ENCODE results near the gene TRAPPC6A. TPM values are rescaled to one million over a fixed set of nuclear protein-coding genes. Genes with fewer than 3 reads are reported as not detected.
A peak's percentile ranks its signal among the peaks of the same experiment; 100 is the strongest.

Gene TRAPPC6A
- total RNA-seq, 2 donors from 2014 or later, result 6.6 to 8.3 TPM

DNA sequence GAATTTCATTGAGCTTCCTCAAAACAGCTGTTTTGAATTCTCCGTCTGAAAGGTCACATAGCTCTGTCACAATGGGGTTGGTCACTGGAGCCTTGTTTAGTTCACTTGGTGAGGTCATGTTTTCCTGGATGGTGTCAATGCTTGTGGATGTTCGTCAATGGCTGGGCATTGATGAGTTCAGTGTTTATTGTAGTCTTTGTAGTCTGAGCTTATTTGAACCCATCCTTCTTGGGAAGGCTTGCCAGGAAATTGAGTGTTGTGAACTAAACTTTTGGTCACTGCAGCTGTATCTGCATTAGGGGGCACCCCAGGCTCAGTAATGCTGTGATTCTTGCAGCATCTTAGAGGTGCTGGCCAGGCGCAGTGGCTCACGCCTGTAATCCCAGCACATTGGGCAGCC, 22.5 kb upstream of the TRAPPC6A start:
- H3K27ac ChIP-seq, result no peak overlapping the region
- H3K4me3 ChIP-seq, result no peak overlapping the region
- H3K27me3 ChIP-seq (replicated peaks; ENCODE audit: insufficient read depth), result no peaks in the 10 kb centered on the region
- TF ChIP-seq, protein P1, sequence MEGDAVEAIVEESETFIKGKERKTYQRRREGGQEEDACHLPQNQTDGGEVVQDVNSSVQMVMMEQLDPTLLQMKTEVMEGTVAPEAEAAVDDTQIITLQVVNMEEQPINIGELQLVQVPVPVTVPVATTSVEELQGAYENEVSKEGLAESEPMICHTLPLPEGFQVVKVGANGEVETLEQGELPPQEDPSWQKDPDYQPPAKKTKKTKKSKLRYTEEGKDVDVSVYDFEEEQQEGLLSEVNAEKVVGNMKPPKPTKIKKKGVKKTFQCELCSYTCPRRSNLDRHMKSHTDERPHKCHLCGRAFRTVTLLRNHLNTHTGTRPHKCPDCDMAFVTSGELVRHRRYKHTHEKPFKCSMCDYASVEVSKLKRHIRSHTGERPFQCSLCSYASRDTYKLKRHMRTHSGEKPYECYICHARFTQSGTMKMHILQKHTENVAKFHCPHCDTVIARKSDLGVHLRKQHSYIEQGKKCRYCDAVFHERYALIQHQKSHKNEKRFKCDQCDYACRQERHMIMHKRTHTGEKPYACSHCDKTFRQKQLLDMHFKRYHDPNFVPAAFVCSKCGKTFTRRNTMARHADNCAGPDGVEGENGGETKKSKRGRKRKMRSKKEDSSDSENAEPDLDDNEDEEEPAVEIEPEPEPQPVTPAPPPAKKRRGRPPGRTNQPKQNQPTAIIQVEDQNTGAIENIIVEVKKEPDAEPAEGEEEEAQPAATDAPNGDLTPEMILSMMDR (IDR thresholded peaks at IDR 0.05), result no peak
- DNase-seq (ENCODE audit: low spot score), result no peak
- H3K36me3 ChIP-seq, result no peaks in the 10 kb centered on the region
- no peak for ATAC-seq (ENCODE audit: insufficient number of reproducible peaks, low FRiP score, low read depth)
- no peaks in the 10 kb centered on the region for H3K4me1 ChIP-seq (ENCODE audit: control insufficient read depth in 1 of 2, low read depth in 2 of 2)
- H3K9me3 ChIP-seq, result no peaks in the 10 kb centered on the region

DNA sequence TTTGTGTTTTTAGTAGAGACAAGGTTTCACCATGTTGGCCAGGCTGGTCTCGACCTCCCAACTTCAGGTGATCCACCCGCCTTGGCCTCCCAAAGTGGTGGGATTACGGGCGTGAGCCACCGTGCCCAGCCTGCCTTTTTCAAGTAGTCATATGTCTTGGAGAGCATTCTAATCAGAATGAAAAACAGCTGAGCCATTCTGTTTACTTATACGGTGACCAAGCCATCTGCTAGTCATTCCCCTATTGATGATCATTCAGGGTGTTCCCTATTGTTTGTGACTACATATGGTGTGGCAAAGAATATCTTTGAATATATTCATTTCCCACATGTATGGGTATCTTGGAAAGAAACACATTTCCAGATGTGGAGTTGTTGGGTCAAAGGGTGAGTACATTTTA, 17.7 kb upstream of the TRAPPC6A start:
- DNase-seq (ENCODE audit: low spot score) (no peak), ATAC-seq (ENCODE audit: insufficient number of reproducible peaks, low FRiP score, low read depth) (no peak)
- H3K4me3 ChIP-seq, result no peak overlapping the region
- H3K36me3 ChIP-seq, result no peaks in the 10 kb centered on the region
- H3K27ac ChIP-seq, result no peak overlapping the region
- H3K9me3 ChIP-seq, result no peaks in the 10 kb centered on the region
- no peaks in the 10 kb centered on the region for H3K27me3 ChIP-seq (replicated peaks; ENCODE audit: insufficient read depth)
- no peaks in the 10 kb centered on the region for H3K4me1 ChIP-seq (ENCODE audit: control insufficient read depth in 1 of 2, low read depth in 2 of 2)
- TF ChIP-seq, protein P1 (IDR thresholded peaks at IDR 0.05), result no peak

DNA sequence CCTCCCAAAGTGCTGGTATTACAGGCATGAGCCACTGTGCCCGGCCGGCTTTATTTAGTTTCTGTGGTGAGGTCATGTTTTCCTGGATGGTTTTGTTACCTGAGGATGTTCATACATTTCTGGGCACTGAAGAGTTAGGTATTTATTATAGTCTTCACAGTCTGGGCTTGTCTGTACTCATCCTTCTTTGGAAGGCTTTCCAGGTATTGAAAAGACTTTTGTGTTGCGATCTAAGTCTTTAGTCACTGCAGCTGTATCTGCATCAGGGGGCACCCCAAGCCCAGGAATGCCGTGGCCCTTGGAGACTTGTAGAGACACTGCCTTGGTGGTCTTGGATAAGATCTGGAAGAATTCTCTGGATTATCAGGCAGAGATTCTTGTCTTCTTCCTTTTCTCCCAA, 13.3 kb upstream of the TRAPPC6A start:
- no peaks in the 10 kb centered on the region for H3K9me3 ChIP-seq
- no peak overlapping the region for H3K27ac ChIP-seq
- H3K4me3 ChIP-seq, result no peak overlapping the region
- TF ChIP-seq, protein P1 (IDR thresholded peaks at IDR 0.05), result no peak
- ATAC-seq (ENCODE audit: insufficient number of reproducible peaks, low FRiP score, low read depth), result no peak
- H3K27me3 ChIP-seq (replicated peaks; ENCODE audit: insufficient read depth), result no peaks in the 10 kb centered on the region
- DNase-seq (ENCODE audit: low spot score), result no peak
- H3K4me1 ChIP-seq (ENCODE audit: control insufficient read depth in 1 of 2, low read depth in 2 of 2), result no peaks in the 10 kb centered on the region
- no peaks in the 10 kb centered on the region for H3K36me3 ChIP-seq

DNA sequence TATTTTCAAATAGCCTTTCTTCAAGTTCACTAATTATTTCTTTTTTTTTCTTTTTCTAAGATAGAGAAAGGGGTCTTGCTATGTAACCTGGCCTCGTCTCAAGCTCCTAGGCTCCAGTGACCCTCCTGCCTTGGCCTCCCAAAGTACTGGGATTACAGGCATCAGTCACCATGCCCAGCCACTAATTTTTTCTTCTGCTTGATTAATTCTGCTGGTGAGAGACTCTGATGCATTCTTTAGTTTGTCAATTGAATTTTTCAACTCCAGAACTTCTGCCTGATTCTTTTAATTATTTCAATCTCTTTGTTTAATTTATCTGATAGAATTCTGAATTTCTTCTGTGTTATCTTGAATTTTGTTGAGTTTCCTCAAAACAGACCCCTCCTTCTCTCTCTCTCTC, 11.9 kb upstream of the TRAPPC6A start:
- H3K4me1 ChIP-seq (ENCODE audit: control insufficient read depth in 1 of 2, low read depth in 2 of 2), result no peaks in the 10 kb centered on the region
- H3K9me3 ChIP-seq, result no peaks in the 10 kb centered on the region
- no peaks in the 10 kb centered on the region for H3K27me3 ChIP-seq (replicated peaks; ENCODE audit: insufficient read depth)
- TF ChIP-seq, protein P1 (IDR thresholded peaks at IDR 0.05), result no peak
- ATAC-seq (ENCODE audit: insufficient number of reproducible peaks, low FRiP score, low read depth) (no peak), DNase-seq (ENCODE audit: low spot score) (no peak)
- H3K4me3 ChIP-seq, result no peak overlapping the region
- no peaks in the 10 kb centered on the region for H3K36me3 ChIP-seq
- H3K27ac ChIP-seq, result no peak overlapping the region

DNA sequence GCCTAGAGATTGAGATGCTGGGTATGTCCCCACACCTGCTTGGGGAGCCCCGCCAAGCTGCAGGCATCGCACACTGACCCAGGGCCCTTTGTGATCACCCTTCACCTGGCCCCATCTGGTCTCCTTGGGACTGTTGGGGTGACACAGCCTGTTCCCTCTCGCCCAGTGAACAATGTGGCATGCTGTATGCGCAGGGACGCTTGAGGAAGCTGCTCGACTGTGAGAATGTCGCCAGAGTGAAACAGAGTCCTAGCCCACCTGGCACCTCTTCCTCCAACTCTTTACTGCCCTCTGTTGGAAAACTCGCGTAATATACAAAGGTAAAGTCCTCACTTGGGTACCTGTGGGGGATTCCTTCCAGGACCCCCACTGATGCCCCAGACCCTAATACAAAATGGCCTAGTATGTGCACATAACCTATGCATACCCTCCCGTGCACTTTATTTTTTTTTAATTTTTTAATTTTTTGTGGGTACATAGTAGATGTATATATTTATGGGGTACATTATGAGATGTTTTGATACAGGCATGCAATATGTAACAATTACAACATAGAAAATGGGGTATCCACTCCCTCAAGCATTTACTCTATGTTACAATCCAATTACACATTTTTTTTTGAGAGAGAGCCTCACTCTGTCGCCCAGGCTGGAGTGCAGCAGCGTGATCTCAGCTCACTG, 9.5 kb upstream of the TRAPPC6A start:
- TF ChIP-seq, protein P1 (IDR thresholded peaks at IDR 0.05), result peak; percentile 20
- Histone ChIP-seq H3K27ac (no peak overlapping the region), H3K4me3 (no peak overlapping the region), H3K9me3 (no peaks in the 10 kb centered on the region), H3K36me3 (no peaks in the 10 kb centered on the region), H3K27me3 (replicated peaks; ENCODE audit: insufficient read depth) (no peaks in the 10 kb centered on the region), H3K4me1 (ENCODE audit: control insufficient read depth in 1 of 2, low read depth in 2 of 2) (no peaks in the 10 kb centered on the region)
- ATAC-seq (ENCODE audit: insufficient number of reproducible peaks, low FRiP score, low read depth) (no peak), DNase-seq (ENCODE audit: low spot score) (no peak)

All from thoracic aorta (tissue), 2 donors.